ENCODE data around the gene CD207. TPM values are rescaled to one million over a fixed set of nuclear protein-coding genes. Genes with fewer than 3 reads are reported as not detected.

CD207 gene
- total RNA-seq, 1 experiment from 2014 or later, result 0.16 TPM

- DNase-seq, result no peak
- ChIA-PET POLR2A (no interaction called here), CTCF (no interaction called here)
- H3K4me1 ChIP-seq, result no peaks in the 10 kb centered on the region
- no peaks in the 10 kb centered on the region for H3K9me3 ChIP-seq
- no peaks in the 10 kb centered on the region for H3K27me3 ChIP-seq (replicated peaks; ENCODE audit: control insufficient read depth, insufficient read depth, low read length)
- Mint-ChIP-seq H3K27me3 (ENCODE audit: insufficient read depth, unreplicated experiment) (peaks cover 24% of the 10 kb centered on the region), H3K27ac (ENCODE audit: unreplicated experiment) (no peak within 1 kb of the TSS), H3K9me3 (ENCODE audit: unreplicated experiment) (no peaks in the 10 kb centered on the region), H3K4me3 (ENCODE audit: unreplicated experiment) (no peak within 1 kb of the TSS), H3K4me1 (ENCODE audit: low read depth, unreplicated experiment) (no peaks in the 10 kb centered on the region), H3K36me3 (ENCODE audit: insufficient read depth, unreplicated experiment) (no peaks in the 10 kb centered on the region)
- intact Hi-C loops (cut with micrococcal nuclease; ENCODE audit: unreplicated experiment), result no loop called here
- H3K4me3 ChIP-seq (ENCODE audit: low read depth, low read length), result no peak within 1 kb of the TSS
- BruUV-seq (replicated peaks), result no TSS peak
- no peaks in the 10 kb centered on the region for H3K36me3 ChIP-seq (ENCODE audit: control insufficient read depth, insufficient read depth, low read length)
- no peak for TF ChIP-seq CTCF (IDR thresholded peaks at IDR 0.05; ENCODE audit: insufficient read depth in 1 of 2, low read depth in 1 of 2, low read length in 1 of 2, severe bottlenecking in 1 of 2, unreplicated experiment in 1 of 2)
Measured at GRCh38 chr2:70820499-70820898, 15.1 kb downstream of the CD207 start, which contains the start of gene CLEC4F. CLEC4F (minus strand) TSS chr2:70820599; CDS start chr2:70820523, 76 bp downstream.

GRCh38 chr2:70817284-70817954 lies 18.2 kb downstream of the CD207 start:
- Mint-ChIP-seq H3K4me1 (ENCODE audit: low read depth, unreplicated experiment) (no peaks in the 10 kb centered on the region), H3K27me3 (ENCODE audit: insufficient read depth, unreplicated experiment) (peaks cover 37% of the 10 kb centered on the region), H3K27ac (ENCODE audit: unreplicated experiment) (no peak overlapping the region), H3K9me3 (ENCODE audit: unreplicated experiment) (no peaks in the 10 kb centered on the region), H3K36me3 (ENCODE audit: insufficient read depth, unreplicated experiment) (no peaks in the 10 kb centered on the region), H3K4me3 (ENCODE audit: unreplicated experiment) (no peak overlapping the region)
- H3K27me3 ChIP-seq (replicated peaks; ENCODE audit: control insufficient read depth, insufficient read depth, low read length), result no peaks in the 10 kb centered on the region; the same call in none of the 2 replicates
- H3K9me3 ChIP-seq, result no peaks in the 10 kb centered on the region
- intact Hi-C loops (cut with micrococcal nuclease; ENCODE audit: unreplicated experiment), result no loop called here
- TF ChIP-seq CTCF (IDR thresholded peaks at IDR 0.05; ENCODE audit: insufficient read depth in 1 of 2, low read depth in 1 of 2, low read length in 1 of 2, severe bottlenecking in 1 of 2, unreplicated experiment in 1 of 2), result no peak
- no TSS peak for BruUV-seq (replicated peaks)
- H3K4me3 ChIP-seq (ENCODE audit: low read depth, low read length), result no peak overlapping the region
- DNase-seq, result no peak
- H3K4me1 ChIP-seq, result no peaks in the 10 kb centered on the region
- ChIA-PET CTCF (no interaction called here), POLR2A (no interaction called here)
- H3K36me3 ChIP-seq (ENCODE audit: control insufficient read depth, insufficient read depth, low read length), result no peaks in the 10 kb centered on the region

- intact Hi-C loops (cut with micrococcal nuclease; ENCODE audit: unreplicated experiment), result no loop called here
- no peaks in the 10 kb centered on the region for H3K36me3 Mint-ChIP-seq (ENCODE audit: insufficient read depth, unreplicated experiment)
- H3K9me3 Mint-ChIP-seq (ENCODE audit: unreplicated experiment), result no peaks in the 10 kb centered on the region
- Histone ChIP-seq H3K4me3 (ENCODE audit: low read depth, low read length) (no peak overlapping the region), H3K36me3 (ENCODE audit: control insufficient read depth, insufficient read depth, low read length) (no peaks in the 10 kb centered on the region), H3K4me1 (no peaks in the 10 kb centered on the region), H3K27me3 (replicated peaks; ENCODE audit: control insufficient read depth, insufficient read depth, low read length) (no peaks in the 10 kb centered on the region; the same call in none of the 2 replicates), H3K9me3 (no peaks in the 10 kb centered on the region)
- DNase-seq, result no peak
- H3K4me3 Mint-ChIP-seq (ENCODE audit: unreplicated experiment), result no peak overlapping the region
- POLR2A ChIA-PET, result no interaction called here
- CTCF ChIA-PET, result no interaction called here
- peaks cover 40% of the 10 kb centered on the region for H3K27me3 Mint-ChIP-seq (ENCODE audit: insufficient read depth, unreplicated experiment)
- no peaks in the 10 kb centered on the region for H3K4me1 Mint-ChIP-seq (ENCODE audit: low read depth, unreplicated experiment)
- no TSS peak for BruUV-seq (replicated peaks)
- no peak for TF ChIP-seq CTCF (IDR thresholded peaks at IDR 0.05; ENCODE audit: insufficient read depth in 1 of 2, low read depth in 1 of 2, low read length in 1 of 2, severe bottlenecking in 1 of 2, unreplicated experiment in 1 of 2)
- no peak overlapping the region for H3K27ac Mint-ChIP-seq (ENCODE audit: unreplicated experiment)
Measured at GRCh38 chr2:70816726-70817125, 18.9 kb downstream of the CD207 start.
